ENCODE data around the gene ALG12. TPM values are rescaled to one million over a fixed set of nuclear protein-coding genes. Genes with fewer than 3 reads are reported as not detected.

Gene ALG12
- total and polyA plus RNA-seq, 2 donors (not counting 1 experiment from before 2014, with no cell fraction given), result 15.2 to 16.6 TPM

DNA sequence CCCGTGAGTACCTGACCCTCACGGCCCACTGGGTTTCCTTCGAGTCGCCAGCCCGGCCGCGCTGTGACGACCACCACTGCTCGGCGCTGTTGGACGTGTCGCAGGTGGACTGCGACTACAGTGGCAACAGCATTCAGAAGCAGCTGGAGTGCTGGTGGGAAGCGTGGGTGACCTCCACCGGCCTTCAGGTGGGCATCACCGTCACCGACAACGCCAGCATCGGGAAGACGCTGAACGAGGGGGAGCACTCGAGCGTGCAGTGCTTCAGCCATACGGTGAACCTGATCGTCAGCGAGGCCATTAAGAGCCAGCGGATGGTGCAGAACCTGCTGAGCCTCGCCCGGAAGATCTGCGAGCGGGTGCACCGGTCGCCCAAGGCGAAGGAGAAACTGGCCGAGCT, 32.4 kb downstream of the ALG12 start:
- no peak overlapping the region for H2AFZ ChIP-seq (ENCODE audit: insufficient read depth, low read depth, low read length, poor library complexity, severe bottlenecking)
- H3K9ac ChIP-seq (ENCODE audit: low read length), result no peak overlapping the region
- H4K20me1 ChIP-seq (ENCODE audit: control insufficient read depth, insufficient read depth, low read length, poor library complexity, severe bottlenecking), result peaks cover 56% of the 10 kb centered on the region
- ChIA-PET POLR2A (no interaction called here), CTCF (no interaction called here)
- H3K27ac ChIP-seq (ENCODE audit: low read length in 2 of 2), result no peak overlapping the region
- H3K27ac Mint-ChIP-seq, result no peak overlapping the region
- no peaks in the 10 kb centered on the region for H3K27me3 ChIP-seq (replicated peaks in 1 of 4; ENCODE audit: control extremely low read depth in 1 of 4, control insufficient read depth in 3 of 4, insufficient read depth in 4 of 4, low read length in 3 of 4)
- H3K36me3 ChIP-seq (replicated peaks in 1 of 2; ENCODE audit: control extremely low read depth in 1 of 2, control insufficient read depth in 1 of 2, extremely low read depth in 1 of 2, insufficient read depth in 2 of 2, low read length in 1 of 2), result peaks cover 5 to 58% of the 10 kb centered on the region in 2 experiments
- intact Hi-C loops (cut with micrococcal nuclease), result no loop called here
- DNase-seq, result no peak
- H3K4me3 ChIP-seq (ENCODE audit: control extremely low read depth in 1 of 5, extremely low read depth in 1 of 5, insufficient read depth in 1 of 5, low read depth in 2 of 5, low read length in 4 of 5), result no peak overlapping the region
- no peak overlapping the region for H3K4me2 ChIP-seq (replicated peaks; ENCODE audit: low read depth, low read length, poor library complexity, severe bottlenecking)
- H3K9me3 Mint-ChIP-seq (ENCODE audit: insufficient read depth), result no peaks in the 10 kb centered on the region
- H3K79me2 ChIP-seq (ENCODE audit: control insufficient read depth, insufficient read depth, low read length), result peaks cover 73% of the 10 kb centered on the region
- H3K4me1 Mint-ChIP-seq, result peaks cover 11% of the 10 kb centered on the region
- WGBS (ENCODE audit: insufficient coverage), result 98% methylated on average over 35 of the region's 35 CpGs
- peaks cover 0 to 7% of the 10 kb centered on the region in 2 donors for H3K4me1 ChIP-seq (ENCODE audit: control insufficient read depth in 2 of 2, insufficient read depth in 2 of 2, low read length in 2 of 2)
- H3K4me3 Mint-ChIP-seq, result no peak overlapping the region
- ATAC-seq (ENCODE audit: low read depth), result no peak
- no peaks in the 10 kb centered on the region for H3K27me3 Mint-ChIP-seq
- TF ChIP-seq, protein P1, sequence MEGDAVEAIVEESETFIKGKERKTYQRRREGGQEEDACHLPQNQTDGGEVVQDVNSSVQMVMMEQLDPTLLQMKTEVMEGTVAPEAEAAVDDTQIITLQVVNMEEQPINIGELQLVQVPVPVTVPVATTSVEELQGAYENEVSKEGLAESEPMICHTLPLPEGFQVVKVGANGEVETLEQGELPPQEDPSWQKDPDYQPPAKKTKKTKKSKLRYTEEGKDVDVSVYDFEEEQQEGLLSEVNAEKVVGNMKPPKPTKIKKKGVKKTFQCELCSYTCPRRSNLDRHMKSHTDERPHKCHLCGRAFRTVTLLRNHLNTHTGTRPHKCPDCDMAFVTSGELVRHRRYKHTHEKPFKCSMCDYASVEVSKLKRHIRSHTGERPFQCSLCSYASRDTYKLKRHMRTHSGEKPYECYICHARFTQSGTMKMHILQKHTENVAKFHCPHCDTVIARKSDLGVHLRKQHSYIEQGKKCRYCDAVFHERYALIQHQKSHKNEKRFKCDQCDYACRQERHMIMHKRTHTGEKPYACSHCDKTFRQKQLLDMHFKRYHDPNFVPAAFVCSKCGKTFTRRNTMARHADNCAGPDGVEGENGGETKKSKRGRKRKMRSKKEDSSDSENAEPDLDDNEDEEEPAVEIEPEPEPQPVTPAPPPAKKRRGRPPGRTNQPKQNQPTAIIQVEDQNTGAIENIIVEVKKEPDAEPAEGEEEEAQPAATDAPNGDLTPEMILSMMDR (IDR thresholded peaks at IDR 0.05), result no peak
- TF ChIP-seq EZH2 (IDR thresholded peaks at IDR 0.05; ENCODE audit: borderline replicate concordance, insufficient read depth, low read depth, low read length, poor library complexity, severe bottlenecking), result no peak
- peaks cover 0 to 11% (median 0%) of the 10 kb centered on the region in 3 donors for H3K9me3 ChIP-seq (ENCODE audit: control extremely low read depth in 1 of 3, control insufficient read depth in 2 of 3, insufficient read depth in 1 of 3, low read length in 2 of 3)

DNA sequence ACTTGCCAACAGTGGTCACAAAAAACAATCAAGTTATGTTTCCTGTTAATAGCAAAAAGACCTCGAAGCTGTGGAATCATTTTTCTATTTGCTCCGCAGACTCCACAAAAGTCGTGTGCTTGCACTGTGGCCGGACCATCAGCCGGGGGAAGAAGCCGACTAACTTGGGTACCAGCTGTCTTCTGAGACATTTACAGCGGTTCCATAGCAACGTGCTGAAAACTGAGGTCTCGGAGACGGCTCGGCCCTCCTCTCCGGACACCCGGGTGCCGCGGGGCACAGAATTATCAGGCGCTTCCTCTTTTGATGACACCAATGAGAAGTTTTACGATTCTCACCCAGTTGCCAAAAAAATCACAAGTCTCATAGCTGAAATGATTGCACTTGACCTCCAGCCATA, 33.0 kb downstream of the ALG12 start:
- Histone ChIP-seq H3K4me3 (ENCODE audit: control extremely low read depth in 1 of 5, extremely low read depth in 1 of 5, insufficient read depth in 1 of 5, low read depth in 2 of 5, low read length in 4 of 5) (no peak overlapping the region), H3K27ac (ENCODE audit: low read length in 2 of 2) (no peak overlapping the region), H3K4me2 (replicated peaks; ENCODE audit: low read depth, low read length, poor library complexity, severe bottlenecking) (no peak overlapping the region), H4K20me1 (ENCODE audit: control insufficient read depth, insufficient read depth, low read length, poor library complexity, severe bottlenecking) (peaks cover 56% of the 10 kb centered on the region), H3K9ac (ENCODE audit: low read length) (no peak overlapping the region), H3K36me3 (replicated peaks in 1 of 2; ENCODE audit: control extremely low read depth in 1 of 2, control insufficient read depth in 1 of 2, extremely low read depth in 1 of 2, insufficient read depth in 2 of 2, low read length in 1 of 2) (peaks cover 5 to 58% of the 10 kb centered on the region in 2 experiments), H3K9me3 (ENCODE audit: control extremely low read depth in 1 of 3, control insufficient read depth in 2 of 3, insufficient read depth in 1 of 3, low read length in 2 of 3) (peaks cover 0 to 11% (median 0%) of the 10 kb centered on the region in 3 donors), H3K79me2 (ENCODE audit: control insufficient read depth, insufficient read depth, low read length) (peaks cover 78% of the 10 kb centered on the region), H3K4me1 (ENCODE audit: control insufficient read depth in 2 of 2, insufficient read depth in 2 of 2, low read length in 2 of 2) (peaks cover 2 to 7% of the 10 kb centered on the region in 2 donors), H2AFZ (ENCODE audit: insufficient read depth, low read depth, low read length, poor library complexity, severe bottlenecking) (no peak overlapping the region), H3K27me3 (replicated peaks in 1 of 4; ENCODE audit: control extremely low read depth in 1 of 4, control insufficient read depth in 3 of 4, insufficient read depth in 4 of 4, low read length in 3 of 4) (no peaks in the 10 kb centered on the region)
- DNase-seq (no peak), ATAC-seq (ENCODE audit: low read depth) (no peak)
- Mint-ChIP-seq H3K9me3 (ENCODE audit: insufficient read depth) (no peaks in the 10 kb centered on the region), H3K27ac (no peak overlapping the region), H3K4me3 (no peak overlapping the region), H3K4me1 (peaks cover 13% of the 10 kb centered on the region), H3K27me3 (no peaks in the 10 kb centered on the region)
- CTCF ChIA-PET, result no interaction called here
- 98% methylated on average over 17 of the region's 17 CpGs for WGBS (ENCODE audit: insufficient coverage)
- POLR2A ChIA-PET, result no interaction called here
- TF ChIP-seq, protein P1 (IDR thresholded peaks at IDR 0.05), result no peak
- no peak for TF ChIP-seq EZH2 (IDR thresholded peaks at IDR 0.05; ENCODE audit: borderline replicate concordance, insufficient read depth, low read depth, low read length, poor library complexity, severe bottlenecking)
- intact Hi-C loops (cut with micrococcal nuclease), result no loop called here

Data from B cell (primary cell).